ENCODE results near the gene ABTB2. TPM values are rescaled to one million over a fixed set of nuclear protein-coding genes. Genes with fewer than 3 reads are reported as not detected.

The ABTB2 gene
- total RNA-seq, 1 donor from 2014 or later, result 72.8 TPM

- Mint-ChIP-seq H3K9me3 (ENCODE audit: unreplicated experiment) (no peaks in the 10 kb centered on the region), H3K4me3 (ENCODE audit: unreplicated experiment) (peak overlapping the region; percentile 23), H3K36me3 (ENCODE audit: low read depth, unreplicated experiment) (peaks cover 10% of the 10 kb centered on the region), H3K27me3 (ENCODE audit: unreplicated experiment) (peaks cover 7% of the 10 kb centered on the region), H3K27ac (ENCODE audit: unreplicated experiment) (no peak overlapping the region), H3K4me1 (ENCODE audit: unreplicated experiment) (peaks cover 63% of the 10 kb centered on the region)
- no peak for DNase-seq (ENCODE audit: low spot score)
- no peak for TF ChIP-seq CTCF (IDR thresholded peaks at IDR 0.05; ENCODE audit: unreplicated experiment)
These were observed 52.6 kb downstream of the ABTB2 start for GRCh38 chr11:34305193-34305592.

GRCh38 chr11:34303028-34303570, 54.7 kb downstream of the ABTB2 start:
- no peak for DNase-seq (ENCODE audit: low spot score)
- H3K27me3 Mint-ChIP-seq (ENCODE audit: unreplicated experiment), result peaks cover 6% of the 10 kb centered on the region
- TF ChIP-seq CTCF (IDR thresholded peaks at IDR 0.05; ENCODE audit: unreplicated experiment), result no peak
- H3K36me3 Mint-ChIP-seq (ENCODE audit: low read depth, unreplicated experiment), result peaks cover 2% of the 10 kb centered on the region
- no peaks in the 10 kb centered on the region for H3K9me3 Mint-ChIP-seq (ENCODE audit: unreplicated experiment)
- H3K4me1 Mint-ChIP-seq (ENCODE audit: unreplicated experiment), result peaks cover 51% of the 10 kb centered on the region
- no peak overlapping the region for H3K4me3 Mint-ChIP-seq (ENCODE audit: unreplicated experiment)
- no peak overlapping the region for H3K27ac Mint-ChIP-seq (ENCODE audit: unreplicated experiment)

GRCh38 chr11:34302046-34302921, 55.5 kb downstream of the ABTB2 start:
- Mint-ChIP-seq H3K4me1 (ENCODE audit: unreplicated experiment) (peaks cover 46% of the 10 kb centered on the region), H3K27ac (ENCODE audit: unreplicated experiment) (no peak overlapping the region)

GRCh38 chr11:34300926-34301295, 56.9 kb downstream of the ABTB2 start:
- no peak for TF ChIP-seq CTCF (IDR thresholded peaks at IDR 0.05; ENCODE audit: unreplicated experiment)
- no peaks in the 10 kb centered on the region for H3K36me3 Mint-ChIP-seq (ENCODE audit: low read depth, unreplicated experiment)
- no peak for DNase-seq (ENCODE audit: low spot score)
- H3K4me1 Mint-ChIP-seq (ENCODE audit: unreplicated experiment), result peaks cover 42% of the 10 kb centered on the region
- H3K9me3 Mint-ChIP-seq (ENCODE audit: unreplicated experiment), result no peaks in the 10 kb centered on the region
- H3K27ac Mint-ChIP-seq (ENCODE audit: unreplicated experiment), result no peak overlapping the region
- no peak overlapping the region for H3K4me3 Mint-ChIP-seq (ENCODE audit: unreplicated experiment)
- H3K27me3 Mint-ChIP-seq (ENCODE audit: unreplicated experiment), result peaks cover 2% of the 10 kb centered on the region

More at GRCh38 chr11:34302046-34302921, 55.5 kb downstream of the ABTB2 start:
- no peak overlapping the region for H3K4me3 Mint-ChIP-seq (ENCODE audit: unreplicated experiment)
- H3K9me3 Mint-ChIP-seq (ENCODE audit: unreplicated experiment), result no peaks in the 10 kb centered on the region
- H3K36me3 Mint-ChIP-seq (ENCODE audit: low read depth, unreplicated experiment), result no peaks in the 10 kb centered on the region
- no peak for DNase-seq (ENCODE audit: low spot score)
- H3K27me3 Mint-ChIP-seq (ENCODE audit: unreplicated experiment), result peaks cover 2% of the 10 kb centered on the region
- no peak for TF ChIP-seq CTCF (IDR thresholded peaks at IDR 0.05; ENCODE audit: unreplicated experiment)
